B cell (primary cell): Measurements from ENCODE around the gene C20orf204. TPM values are rescaled to one million over a fixed set of nuclear protein-coding genes. Genes with fewer than 3 reads are reported as not detected.

Experiments used
- ATAC-seq: fragments of 200-7000 bp; cut with Tn5 transposase; one replicate; pipeline ENCODE4 v1.10.0; 2021; ENCODE audit warnings: low read depth, mild to moderate bottlenecking, moderate number of reproducible peaks, moderate library complexity
- CTCF ChIA-PET: fragments of 350-600 bp; sonication (Branson Sonifier 250); formaldehyde crosslinking; loops from one replicate; lab custom pipeline; 2021; ENCODE audit warnings: antibody characterized with exemption, inconsistent platforms; lab: Charles Lee
- POLR2A ChIA-PET: fragments of 350-600 bp; sonication (Branson Sonifier 250); formaldehyde crosslinking; loops from one replicate; lab custom pipeline; 2021; ENCODE audit warnings: antibody characterized with exemption; lab: Charles Lee
- DNase-seq: peaks from one replicate; pipeline ENCODE4 v3.0.0; 2013
- H2AFZ ChIP-seq: 2 replicates; pipeline ENCODE4 v1.6.1; 2012; ENCODE audit warnings: mild to moderate bottlenecking, low read depth, low read length; ENCODE audit not compliant: insufficient read depth, poor library complexity, severe bottlenecking
- H3K27ac ChIP-seq, 2 donors: 1 replicate in 1 of 2; 2 replicates in 1 of 2; pipeline ENCODE4 v1.5.1; 2012 to 2013; ENCODE audit warnings: low read length in 2 of 2, mild to moderate bottlenecking in 2 of 2, moderate library complexity in 1 of 2
- H3K27me3 ChIP-seq, 4 experiments: fragments of 200-600 bp in 1 of 4; sonication (generic) in 1 of 4; replicated peaks in 1 of 4; 1 replicate in 2 of 4; 2 replicates in 2 of 4; pipeline versions ENCODE4 v1.6.1 to v1.7.0; 2013 to 2016; ENCODE audit warnings: low read length in 3 of 4, mild to moderate bottlenecking in 2 of 4, mixed read lengths in 1 of 4, moderate library complexity in 1 of 4; ENCODE audit not compliant: insufficient read depth in 4 of 4, control insufficient read depth in 3 of 4; ENCODE audit errors: control extremely low read depth in 1 of 4
- H3K36me3 ChIP-seq, 2 experiments: replicated peaks in 1 of 2; 1 replicate in 1 of 2; 2 replicates in 1 of 2; pipeline versions ENCODE4 v1.6.1 to v1.7.1; 2013; ENCODE audit warnings: low read length in 1 of 2; ENCODE audit not compliant: insufficient read depth in 2 of 2, control insufficient read depth in 1 of 2; ENCODE audit errors: control extremely low read depth in 1 of 2, extremely low read depth in 1 of 2
- H3K4me1 ChIP-seq, 2 donors: fragments of 200-600 bp in 1 of 2; sonication (generic) in 1 of 2; 1 replicate in 1 of 2; 2 replicates in 1 of 2; pipeline versions ENCODE4 v1.5.1 to v1.6.1; 2013 to 2017; ENCODE audit warnings: low read length in 2 of 2; ENCODE audit not compliant: control insufficient read depth in 2 of 2, insufficient read depth in 2 of 2
- H3K4me2 ChIP-seq: replicated peaks from 2 replicates; pipeline ENCODE3; 2012; ENCODE audit warnings: mild to moderate bottlenecking, low read depth, low read length; ENCODE audit not compliant: poor library complexity, severe bottlenecking
- H3K4me3 ChIP-seq, 5 experiments: fragments of 200-600 bp in 1 of 5; sonication (generic) in 1 of 5; 1 replicate in 3 of 5; 2 replicates in 2 of 5; pipeline versions ENCODE4 v1.5.1 to v1.7.0; 2011 to 2016; ENCODE audit warnings: low read length in 4 of 5, mild to moderate bottlenecking in 4 of 5, low read depth in 2 of 5, control low read depth in 1 of 5, moderate library complexity in 1 of 5; ENCODE audit not compliant: insufficient read depth in 1 of 5; ENCODE audit errors: control extremely low read depth in 1 of 5, extremely low read depth in 1 of 5
- H3K79me2 ChIP-seq: fragments of 200-600 bp; sonication (generic); one replicate; pipeline ENCODE4 v1.6.0; 2016; ENCODE audit warnings: low read length; ENCODE audit not compliant: control insufficient read depth, insufficient read depth
- H3K9ac ChIP-seq: fragments of 200-600 bp; sonication (generic); 2 replicates; pipeline ENCODE4 v1.6.1; 2017; ENCODE audit warnings: mild to moderate bottlenecking, low read length, moderate library complexity
- H3K9me3 ChIP-seq, 3 donors: one replicate each; pipeline versions ENCODE4 v1.6.1 to v1.7.1; 2013; ENCODE audit warnings: low read length in 2 of 3; ENCODE audit not compliant: control insufficient read depth in 2 of 3, insufficient read depth in 1 of 3; ENCODE audit errors: control extremely low read depth in 1 of 3
- H4K20me1 ChIP-seq: 2 replicates; pipeline ENCODE4 v1.6.0; 2012; ENCODE audit warnings: mild to moderate bottlenecking, low read length; ENCODE audit not compliant: insufficient read depth, control insufficient read depth, poor library complexity, severe bottlenecking
- H3K27ac Mint-ChIP-seq: one replicate; pipeline ENCODE4 v1.8.0; 2021; ENCODE audit warnings: mixed read lengths
- H3K27me3 Mint-ChIP-seq: one replicate; pipeline ENCODE4 v1.8.0; 2021; ENCODE audit warnings: mixed read lengths
- H3K4me1 Mint-ChIP-seq: one replicate; pipeline ENCODE4 v1.8.0; 2021; ENCODE audit warnings: mixed read lengths
- H3K4me3 Mint-ChIP-seq: one replicate; pipeline ENCODE4 v1.8.0; 2021; ENCODE audit warnings: mixed read lengths
- H3K9me3 Mint-ChIP-seq: one replicate; pipeline ENCODE4 v1.8.0; 2022; ENCODE audit warnings: mixed read lengths; ENCODE audit not compliant: insufficient read depth
- EZH2 ChIP-seq: IDR thresholded peaks from 2 replicates; pipeline ENCODE4 v1.6.1; 2012; ENCODE audit warnings: borderline replicate concordance, low read depth, mild to moderate bottlenecking, moderate library complexity, low read length; ENCODE audit not compliant: insufficient read depth, poor library complexity, severe bottlenecking
- WGBS: methylation state at CpG from one replicate; pipeline ENCODE4 v1.1.5; 2013; ENCODE audit warnings: missing lambda C conversion rate; ENCODE audit not compliant: insufficient coverage; 5-methylcytosine and 5-hydroxymethylcytosine counted together
- intact Hi-C: fragments of 100-400 bp; cut with micrococcal nuclease; formaldehyde crosslinking; loops from one replicate; pipeline ENCODE4 v1.10.0; 2022
- polyA plus RNA-seq: library from polyadenylated mRNA; depleted of rRNA; stranded (reverse); fragments of >200 nt; gene quantifications from 2 replicates; pipeline ENCODE4 v1.2.3, GENCODE V29; 2012
- total RNA-seq, 2 donors: library from RNA; stranded (reverse); fragments of 120-200 nt in 1 of 2; gene quantifications; 1 replicate in 1 of 2; 2 replicates in 1 of 2; pipeline versions ENCODE4 v1.2.3 to v1.2.4, GENCODE V29; 2013 to 2022
- TF ChIP-seq, protein P1 (sequence below): fragments of 200-600 bp; IDR thresholded peaks from one replicate; pipeline ENCODE4 v1.8.0; 2022; ENCODE audit warnings: antibody characterized with exemption, mild to moderate bottlenecking

Gene C20orf204
- total and polyA plus RNA-seq, 2 donors (not counting 1 experiment from before 2014, with no cell fraction given) = 0.24 to 2.5 TPM

GRCh38 chr20:64015635-64016034 is 20.3 kb upstream of the C20orf204 start:
- Histone ChIP-seq H4K20me1 (peaks cover 9% of the 10 kb centered on the region), H3K4me2 (no peak overlapping the region), H3K4me3 (no peak overlapping the region), H3K36me3 (peaks cover 4 to 74% of the 10 kb centered on the region in 2 experiments), H3K27me3 (no peaks in the 10 kb centered on the region), H3K9me3 (peaks cover 0 to 8% (median 0%) of the 10 kb centered on the region in 3 donors), H3K4me1 (peaks cover 0 to 8% of the 10 kb centered on the region in 2 donors), H3K79me2 (no peaks in the 10 kb centered on the region), H2AFZ (no peak overlapping the region), H3K27ac (no peak overlapping the region), H3K9ac (no peak overlapping the region)
- ATAC-seq = no peak
- TF ChIP-seq, protein P1, sequence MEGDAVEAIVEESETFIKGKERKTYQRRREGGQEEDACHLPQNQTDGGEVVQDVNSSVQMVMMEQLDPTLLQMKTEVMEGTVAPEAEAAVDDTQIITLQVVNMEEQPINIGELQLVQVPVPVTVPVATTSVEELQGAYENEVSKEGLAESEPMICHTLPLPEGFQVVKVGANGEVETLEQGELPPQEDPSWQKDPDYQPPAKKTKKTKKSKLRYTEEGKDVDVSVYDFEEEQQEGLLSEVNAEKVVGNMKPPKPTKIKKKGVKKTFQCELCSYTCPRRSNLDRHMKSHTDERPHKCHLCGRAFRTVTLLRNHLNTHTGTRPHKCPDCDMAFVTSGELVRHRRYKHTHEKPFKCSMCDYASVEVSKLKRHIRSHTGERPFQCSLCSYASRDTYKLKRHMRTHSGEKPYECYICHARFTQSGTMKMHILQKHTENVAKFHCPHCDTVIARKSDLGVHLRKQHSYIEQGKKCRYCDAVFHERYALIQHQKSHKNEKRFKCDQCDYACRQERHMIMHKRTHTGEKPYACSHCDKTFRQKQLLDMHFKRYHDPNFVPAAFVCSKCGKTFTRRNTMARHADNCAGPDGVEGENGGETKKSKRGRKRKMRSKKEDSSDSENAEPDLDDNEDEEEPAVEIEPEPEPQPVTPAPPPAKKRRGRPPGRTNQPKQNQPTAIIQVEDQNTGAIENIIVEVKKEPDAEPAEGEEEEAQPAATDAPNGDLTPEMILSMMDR = no peak
- TF ChIP-seq EZH2 = no peak
- intact Hi-C loops = no loop called here
- CTCF ChIA-PET = no interaction called here
- POLR2A ChIA-PET = no interaction called here
- no peak for DNase-seq
- Mint-ChIP-seq H3K9me3 (no peaks in the 10 kb centered on the region), H3K27me3 (no peaks in the 10 kb centered on the region), H3K4me3 (no peak overlapping the region), H3K4me1 (peaks cover 2% of the 10 kb centered on the region), H3K27ac (no peak overlapping the region)
- WGBS = 100% methylated on average over 1 of the region's 2 CpGs

GRCh38 chr20:64021124-64021975 is 14.6 kb upstream of the C20orf204 start:
- H3K4me3 ChIP-seq = no peak overlapping the region
- no peak overlapping the region for H3K4me2 ChIP-seq
- WGBS = 97% methylated on average over 35 of the region's 36 CpGs
- Mint-ChIP-seq H3K4me3 (no peak overlapping the region), H3K27ac (no peak overlapping the region), H3K9me3 (no peaks in the 10 kb centered on the region), H3K27me3 (no peaks in the 10 kb centered on the region), H3K4me1 (no peaks in the 10 kb centered on the region)
- peaks cover 31% of the 10 kb centered on the region for H3K79me2 ChIP-seq
- TF ChIP-seq EZH2 = no peak
- TF ChIP-seq, protein P1 = no peak
- no peak for ATAC-seq
- no peaks in the 10 kb centered on the region for H3K9me3 ChIP-seq
- intact Hi-C loops = no loop called here
- no peaks in the 10 kb centered on the region for H3K4me1 ChIP-seq
- H3K27me3 ChIP-seq = no peaks in the 10 kb centered on the region
- H3K36me3 ChIP-seq = peaks cover 0 to 82% of the 10 kb centered on the region in 2 experiments
- H2AFZ ChIP-seq = no peak overlapping the region
- H4K20me1 ChIP-seq = peaks cover 55% of the 10 kb centered on the region
- DNase-seq = no peak
- CTCF ChIA-PET = no interaction called here
- no peak overlapping the region for H3K27ac ChIP-seq
- POLR2A ChIA-PET = no interaction called here
- H3K9ac ChIP-seq = no peak overlapping the region
